ENCODE data around the gene EVI2B.

DNA sequence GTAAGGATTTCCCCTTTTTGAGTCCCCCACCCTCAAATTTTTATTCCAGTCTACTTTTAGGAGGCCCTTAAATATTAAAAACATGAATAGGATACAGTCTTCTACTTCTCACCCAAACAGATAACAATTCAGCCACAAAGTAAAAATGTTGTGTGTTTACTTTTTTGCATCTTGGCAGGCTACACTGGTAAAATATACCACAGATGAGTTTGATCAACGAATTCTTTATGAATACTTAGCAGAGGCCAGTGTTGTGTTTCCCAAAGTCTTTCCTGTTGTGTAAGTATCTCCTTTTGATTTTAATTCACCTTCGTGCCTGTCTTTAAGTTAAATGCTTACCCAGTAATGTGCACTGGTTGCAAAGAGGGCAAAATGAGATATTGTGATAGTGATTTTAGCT lies 43.2 kb upstream of the EVI2B start:
- TF ChIP-seq CTCF (IDR thresholded peaks at IDR 0.05; ENCODE audit: insufficient read depth, low read length): no peak
- TF ChIP-seq REST (IDR thresholded peaks at IDR 0.05; ENCODE audit: insufficient replicate concordance, low read depth): no peak
- no peak for TF ChIP-seq POLR2AphosphoS5 (IDR thresholded peaks at IDR 0.05; ENCODE audit: low read depth)
- no peak for TF ChIP-seq GABPA (IDR thresholded peaks at IDR 0.05; ENCODE audit: low read depth)

Measured in HL-60 (cell line).